ENCODE data around the gene KSR2.
"Not testable (repeated sequence)": the region's sequence is repeated elsewhere in the genome, so short reads cannot be mapped to it uniquely, and the experiment has no call there.

KSR2 gene

GRCh38 chr12:117809509-117809908, 159.3 kb downstream of the KSR2 start:
- DNase-seq = no peak

GRCh38 chr12:117807946-117808345, 160.8 kb downstream of the KSR2 start:
- DNase-seq = no peak

GRCh38 chr12:117807355-117807754, 161.4 kb downstream of the KSR2 start:
- DNase-seq = no peak

DNA sequence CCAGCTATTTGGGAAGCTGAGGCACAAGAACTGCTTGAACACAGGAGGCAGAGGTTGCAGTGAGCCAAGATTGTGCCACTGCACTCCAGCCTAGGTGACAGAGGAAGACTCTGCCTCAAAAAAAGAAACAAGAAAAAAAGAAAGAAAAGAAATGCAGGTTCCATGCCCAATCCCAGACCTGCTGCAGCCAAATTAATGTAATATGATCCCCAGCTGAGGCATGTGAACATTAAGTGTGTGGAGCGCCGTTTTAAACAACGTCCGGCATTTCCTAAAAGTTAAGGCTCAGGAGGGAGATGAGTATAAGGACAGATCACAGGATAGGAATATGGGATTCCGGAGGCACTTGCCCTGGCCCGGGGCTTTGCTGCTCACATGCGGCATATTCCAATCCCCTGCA, 162.9 kb downstream of the KSR2 start:
- DNase-seq = no peak

- DNase-seq = no peak
Observed at GRCh38 chr12:117803001-117803400, 165.8 kb downstream of the KSR2 start.

DNA sequence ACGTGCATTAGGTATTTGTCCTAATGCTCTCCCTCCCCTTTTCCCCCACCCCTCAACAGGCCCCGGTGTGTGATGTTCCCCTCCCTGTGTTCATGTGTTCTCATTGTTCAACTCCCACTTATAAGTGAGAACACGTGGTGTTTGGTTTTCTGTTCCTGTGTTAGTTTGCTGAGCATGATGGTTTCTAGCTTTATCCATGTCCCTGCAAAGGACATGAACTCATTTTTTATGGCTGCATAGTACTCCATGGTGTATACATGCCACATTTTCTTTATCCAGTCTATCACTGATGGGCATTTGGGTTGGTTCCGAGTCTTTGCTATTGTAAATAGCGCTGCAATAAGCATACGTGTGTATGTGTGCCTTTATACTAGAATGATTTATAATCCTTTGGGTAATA, 168.1 kb downstream of the KSR2 start:
- not testable (repeated sequence) for DNase-seq

DNA sequence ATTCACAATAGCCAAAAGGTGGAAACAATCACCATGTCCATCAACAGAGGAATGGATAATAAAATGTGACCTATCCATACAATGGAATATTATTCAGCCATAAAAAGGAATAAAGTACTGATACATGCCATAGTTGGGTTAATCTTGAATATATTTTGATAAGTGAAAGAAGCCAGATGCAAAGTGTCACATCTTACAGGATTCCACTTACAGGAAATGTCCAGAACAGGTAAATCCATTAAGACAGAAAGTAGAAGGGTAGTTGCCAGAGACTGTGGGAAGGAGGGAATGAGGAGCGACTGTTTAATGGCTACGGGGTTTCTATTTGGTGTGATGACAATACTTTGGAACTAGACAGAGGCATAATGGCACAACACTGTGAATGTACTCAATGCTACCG, 171.6 kb downstream of the KSR2 start:
- no peak for DNase-seq

- no peak for DNase-seq
Observed at GRCh38 chr12:117792877-117793424, 175.8 kb downstream of the KSR2 start.

DNA sequence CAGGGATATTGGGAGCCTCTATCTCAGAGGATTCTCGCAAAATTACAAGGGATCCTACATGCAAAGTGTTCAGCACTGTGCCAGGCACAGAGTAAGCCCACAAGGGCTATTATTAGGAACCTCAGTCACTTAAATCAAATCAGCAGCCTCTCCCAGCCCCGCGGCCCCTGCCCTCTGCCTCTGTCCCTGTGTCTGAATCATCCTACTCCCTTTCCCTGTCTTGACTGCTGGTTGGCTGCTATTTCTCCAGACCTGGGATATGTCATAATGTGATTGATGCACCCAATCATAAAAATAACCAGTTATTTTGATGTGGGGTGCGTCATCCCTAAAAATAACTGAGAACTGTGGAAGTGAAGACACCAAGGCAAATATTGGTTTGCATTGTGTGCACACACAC, 176.3 kb downstream of the KSR2 start:
- no peak for DNase-seq

- no peak for DNase-seq
Observed at GRCh38 chr12:117790948-117791347, 177.8 kb downstream of the KSR2 start.

- no peak for DNase-seq
Observed at GRCh38 chr12:117790198-117790597, 178.6 kb downstream of the KSR2 start.

GRCh38 chr12:117789195-117789912, 179.4 kb downstream of the KSR2 start:
- no peak for DNase-seq

DNA sequence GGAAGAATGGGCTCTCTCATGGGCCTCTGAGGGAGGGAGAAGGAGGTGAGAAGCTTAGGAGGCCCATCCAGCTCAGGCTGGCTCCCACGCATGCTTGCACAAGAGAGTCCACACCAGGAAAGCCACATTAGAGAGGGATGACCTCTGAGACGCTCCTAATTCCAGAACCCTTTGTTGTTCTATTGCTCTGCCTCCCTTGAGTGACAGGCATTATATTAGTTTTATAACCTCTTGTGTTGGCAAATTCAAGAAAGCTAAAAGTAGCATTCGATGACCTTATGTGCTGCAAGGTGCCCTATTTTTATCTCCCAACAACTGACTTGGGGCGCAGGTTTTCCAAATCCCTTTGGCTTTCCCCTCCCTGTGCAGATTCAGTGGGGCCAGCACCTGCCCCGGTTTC, 190.1 kb downstream of the KSR2 start:
- DNase-seq = no peak

DNA sequence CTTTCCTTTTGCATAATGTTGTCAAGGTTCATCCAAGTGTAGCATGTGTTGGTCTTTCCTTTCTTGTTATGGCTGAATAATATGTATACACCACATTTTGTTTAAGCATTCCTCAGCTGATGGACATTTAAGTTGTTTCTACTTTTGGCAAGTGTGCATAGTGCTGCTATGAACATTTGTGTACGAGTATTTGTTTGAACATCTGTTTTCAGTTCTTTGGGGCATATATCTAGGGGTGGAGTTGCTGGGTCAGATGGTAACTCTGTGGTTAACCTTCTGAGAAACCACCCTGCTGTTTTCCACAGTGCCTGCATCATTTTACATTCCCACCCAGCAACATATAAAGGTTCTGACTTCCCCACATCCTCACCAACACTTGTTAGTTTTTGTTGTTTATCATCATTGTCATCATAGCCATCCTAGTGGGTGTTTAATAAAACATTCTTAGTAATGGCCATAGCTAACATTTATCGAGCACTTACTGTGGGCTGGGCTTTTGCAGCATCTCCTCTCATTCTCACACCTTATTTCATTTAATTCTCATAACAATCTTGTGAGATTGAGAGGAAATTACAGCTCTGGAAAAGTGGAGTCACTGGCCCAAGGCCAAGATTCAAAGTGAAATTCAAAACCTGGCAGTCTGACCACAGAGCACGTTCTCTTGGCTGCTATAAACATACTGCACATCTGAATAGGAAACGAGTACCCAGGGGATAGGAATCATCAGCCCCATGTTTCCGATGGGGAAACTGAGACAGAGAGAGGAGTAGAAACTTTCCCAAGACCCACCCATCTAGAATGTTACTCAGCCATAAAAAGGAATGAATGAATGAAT, 193.6 kb downstream of the KSR2 start:
- DNase-seq = no peak

- DNase-seq = no peak
Observed at GRCh38 chr12:117768860-117769259, 199.9 kb downstream of the KSR2 start.

DNA sequence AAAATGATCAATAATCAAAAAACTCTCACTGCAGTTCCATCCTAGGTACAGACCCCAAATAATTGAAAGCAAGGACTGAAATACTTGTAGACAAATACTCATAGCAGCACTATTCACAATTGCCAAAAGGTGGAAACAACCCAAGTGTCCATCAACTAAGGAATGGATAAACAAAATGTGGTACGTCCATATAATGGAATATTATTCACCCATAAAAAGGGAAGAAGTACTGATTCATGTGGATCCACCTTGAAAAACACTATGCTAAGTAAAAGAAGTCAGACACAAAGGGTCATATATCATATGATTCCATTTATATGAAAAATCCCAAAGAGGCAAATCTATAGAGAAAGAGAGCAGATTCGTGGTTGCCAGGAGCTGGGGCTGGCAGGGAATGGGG, 202.8 kb downstream of the KSR2 start:
- DNase-seq = no peak

GRCh38 chr12:117762143-117762542, 206.6 kb downstream of the KSR2 start:
- DNase-seq = no peak

GRCh38 chr12:117761528-117762100, 207.2 kb downstream of the KSR2 start:
- no peak for DNase-seq

GRCh38 chr12:117760990-117761389, 207.8 kb downstream of the KSR2 start:
- no peak for DNase-seq

- no peak for DNase-seq
Observed at GRCh38 chr12:117750657-117751056, 218.1 kb downstream of the KSR2 start.

GRCh38 chr12:117749431-117749830, 219.4 kb downstream of the KSR2 start:
- DNase-seq = no peak

GRCh38 chr12:117746358-117746757, 222.4 kb downstream of the KSR2 start:
- not testable (repeated sequence) for DNase-seq

- no peak for DNase-seq
Observed at GRCh38 chr12:117744418-117744817, 224.4 kb downstream of the KSR2 start.

DNA sequence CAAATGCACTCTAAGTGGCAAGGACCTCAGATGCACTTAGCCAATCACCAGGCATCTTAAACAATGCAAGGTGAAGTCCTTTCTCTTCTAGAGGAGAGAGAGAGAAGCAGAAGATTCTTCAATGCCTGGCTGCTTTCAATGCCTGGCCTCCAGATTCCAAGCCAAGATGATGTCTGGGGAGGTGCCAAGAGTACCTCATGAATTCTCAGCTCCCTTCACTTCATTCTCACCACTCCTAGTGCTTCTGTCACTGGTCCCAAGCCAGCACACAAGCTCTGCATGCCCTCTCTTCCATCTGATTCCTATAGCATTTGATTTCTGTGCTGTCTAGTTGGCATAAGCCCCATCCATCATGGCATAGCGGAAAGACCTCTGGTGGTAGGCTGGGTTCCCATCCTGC, 225.0 kb downstream of the KSR2 start:
- DNase-seq = no peak
